Retinal pigment epithelial cell (primary cell): ENCODE results near the gene PANK1.

ENCODE experiments used
- DNase-seq: peaks from one replicate; pipeline ENCODE4 v3.0.0-alpha.2; 2010; ENCODE audit warnings: low read depth
- H3K4me3 ChIP-seq: 2 replicates; pipeline ENCODE4 v1.5.1; 2011; ENCODE audit warnings: mild to moderate bottlenecking, low read length, control low read depth, moderate library complexity
- TF ChIP-seq, protein P1 (sequence below): conservative IDR thresholded peaks from 2 replicates; pipeline ENCODE4 v1.5.1; 2011; ENCODE audit warnings: low read depth, low read length, control low read depth, inconsistent platforms

Gene PANK1

GRCh38 chr10:89679986-89680385, 34.9 kb upstream of the PANK1 start:
- DNase-seq: no peak
- TF ChIP-seq, protein P1, sequence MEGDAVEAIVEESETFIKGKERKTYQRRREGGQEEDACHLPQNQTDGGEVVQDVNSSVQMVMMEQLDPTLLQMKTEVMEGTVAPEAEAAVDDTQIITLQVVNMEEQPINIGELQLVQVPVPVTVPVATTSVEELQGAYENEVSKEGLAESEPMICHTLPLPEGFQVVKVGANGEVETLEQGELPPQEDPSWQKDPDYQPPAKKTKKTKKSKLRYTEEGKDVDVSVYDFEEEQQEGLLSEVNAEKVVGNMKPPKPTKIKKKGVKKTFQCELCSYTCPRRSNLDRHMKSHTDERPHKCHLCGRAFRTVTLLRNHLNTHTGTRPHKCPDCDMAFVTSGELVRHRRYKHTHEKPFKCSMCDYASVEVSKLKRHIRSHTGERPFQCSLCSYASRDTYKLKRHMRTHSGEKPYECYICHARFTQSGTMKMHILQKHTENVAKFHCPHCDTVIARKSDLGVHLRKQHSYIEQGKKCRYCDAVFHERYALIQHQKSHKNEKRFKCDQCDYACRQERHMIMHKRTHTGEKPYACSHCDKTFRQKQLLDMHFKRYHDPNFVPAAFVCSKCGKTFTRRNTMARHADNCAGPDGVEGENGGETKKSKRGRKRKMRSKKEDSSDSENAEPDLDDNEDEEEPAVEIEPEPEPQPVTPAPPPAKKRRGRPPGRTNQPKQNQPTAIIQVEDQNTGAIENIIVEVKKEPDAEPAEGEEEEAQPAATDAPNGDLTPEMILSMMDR: no peak
- no peak overlapping the region for H3K4me3 ChIP-seq

- no peak overlapping the region for H3K4me3 ChIP-seq
- no peak for DNase-seq
- TF ChIP-seq, protein P1: no peak
Observed at GRCh38 chr10:89677341-89677740, 32.3 kb upstream of the PANK1 start.

DNA sequence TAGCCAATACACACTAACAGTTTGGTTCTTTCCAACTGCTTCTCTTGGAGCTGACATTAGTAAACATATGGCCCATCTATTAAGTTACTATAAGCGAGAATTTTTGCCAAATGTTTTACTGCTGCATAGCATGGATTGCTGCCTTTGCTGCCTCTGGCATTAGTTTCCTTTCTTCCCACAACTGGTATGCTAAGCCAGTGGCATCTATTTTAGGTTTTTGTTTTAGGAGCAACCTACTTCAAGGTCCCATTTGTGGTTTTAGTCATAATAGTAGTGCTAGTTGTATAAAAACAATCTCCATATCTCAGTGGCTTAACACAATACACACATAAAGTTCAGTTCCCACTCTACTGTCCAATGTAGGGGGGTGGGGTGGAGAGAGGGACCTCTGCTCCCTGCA, 25.9 kb upstream of the PANK1 start:
- TF ChIP-seq, protein P1: no peak
- H3K4me3 ChIP-seq: no peak overlapping the region
- no peak for DNase-seq

DNA sequence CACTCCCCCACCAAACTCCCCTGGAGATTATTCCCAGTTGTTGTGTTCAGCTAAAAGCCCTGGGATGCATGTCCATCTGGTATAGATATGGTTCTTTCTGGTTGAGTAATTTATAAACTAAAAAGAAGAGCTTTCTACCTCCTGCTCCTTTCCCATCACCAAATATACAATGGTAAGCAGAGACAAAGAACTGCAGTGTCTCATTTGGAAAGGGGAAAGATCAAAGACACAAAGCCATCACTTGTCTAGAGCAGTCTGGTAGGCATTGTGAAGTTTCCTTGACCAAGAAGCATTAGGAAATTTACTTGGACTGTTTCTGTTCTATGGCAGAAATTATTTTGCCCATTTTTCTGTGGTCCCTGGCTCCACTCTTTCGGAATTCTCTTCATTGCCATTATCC, 24.9 kb upstream of the PANK1 start:
- H3K4me3 ChIP-seq: no peak overlapping the region
- TF ChIP-seq, protein P1: no peak
- no peak for DNase-seq

DNA sequence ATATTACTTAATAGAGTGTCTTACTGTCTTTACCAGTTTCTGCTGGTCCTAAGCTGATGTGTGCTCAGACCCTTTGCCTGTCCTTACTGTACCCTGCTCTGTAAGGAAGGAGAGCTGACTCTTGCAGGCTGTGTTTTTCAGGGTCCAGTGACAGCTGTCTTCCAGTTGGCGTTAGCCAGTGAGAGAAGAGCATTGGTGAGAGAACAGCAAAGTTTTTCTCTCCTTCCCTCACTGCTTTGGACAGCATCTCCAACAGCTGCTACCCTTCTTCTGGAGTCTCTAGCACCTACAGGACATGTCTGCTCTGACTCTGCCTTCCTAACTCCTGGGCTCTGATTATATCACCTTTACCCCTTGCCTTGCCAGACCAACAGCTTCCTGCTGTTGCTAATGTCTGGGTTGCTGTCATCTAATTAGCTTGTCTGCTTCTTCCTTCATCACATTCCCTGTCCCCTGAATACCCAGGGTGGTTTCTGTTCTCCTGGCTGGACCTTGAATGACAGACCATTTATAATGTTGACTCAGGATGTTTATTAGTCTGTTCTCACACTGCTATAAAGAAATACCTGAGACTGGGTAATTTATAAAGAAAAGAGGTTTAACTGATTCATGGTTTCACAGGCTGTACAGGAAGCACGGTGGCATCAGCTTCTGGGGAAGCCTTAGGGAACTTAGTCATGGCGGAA, 23.5 kb upstream of the PANK1 start:
- TF ChIP-seq, protein P1: no peak
- no peak for DNase-seq
- H3K4me3 ChIP-seq: no peak overlapping the region

DNA sequence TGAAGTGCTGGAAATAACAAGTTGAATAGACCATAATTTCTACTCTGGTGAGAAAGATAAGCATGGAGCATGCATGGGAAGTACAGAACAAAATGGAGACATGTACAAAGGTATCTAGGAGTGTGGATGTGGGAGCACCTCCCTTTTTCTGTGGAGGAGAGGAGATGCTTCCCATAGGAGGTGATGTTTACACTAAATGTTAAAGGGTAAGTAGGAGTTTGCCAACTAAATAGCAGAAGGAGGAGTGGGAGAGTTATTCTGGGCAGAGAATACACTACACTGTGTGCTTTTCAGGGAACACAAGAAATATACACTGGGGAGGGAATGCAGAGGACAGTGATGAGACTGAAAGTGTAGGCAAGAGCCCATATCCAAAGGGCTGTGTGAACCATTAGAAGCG, 21.1 kb upstream of the PANK1 start:
- TF ChIP-seq, protein P1: no peak
- no peak overlapping the region for H3K4me3 ChIP-seq
- no peak for DNase-seq

DNA sequence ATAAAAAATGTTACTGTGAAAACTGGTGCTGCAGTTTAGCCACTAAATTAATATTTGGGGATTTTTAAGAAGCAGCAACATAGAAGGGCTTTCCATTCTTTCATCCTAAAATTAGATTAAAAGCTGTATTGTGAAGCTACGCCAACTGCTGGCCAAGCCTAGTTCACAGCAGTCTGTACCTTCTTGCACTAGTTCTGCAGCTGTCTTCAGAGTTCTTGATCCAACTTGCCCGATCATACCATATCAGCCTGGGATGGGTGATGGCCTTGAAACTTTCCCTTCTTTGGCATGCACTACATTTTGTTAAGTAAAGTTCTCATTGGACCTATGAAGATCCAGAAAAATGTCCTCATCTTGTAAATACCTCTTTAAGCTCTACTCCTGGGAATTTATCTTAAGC, 20.3 kb upstream of the PANK1 start:
- H3K4me3 ChIP-seq: no peak overlapping the region
- no peak for DNase-seq
- TF ChIP-seq, protein P1: peak; percentile 1
